ENCODE data around the gene ZNF141.
"Not testable (repeated sequence)": the region's sequence is repeated elsewhere in the genome, so short reads cannot be mapped to it uniquely, and the experiment has no call there.

ZNF141 gene

GRCh38 chr4:337143-337931, at the start of gene ZNF141:
Gene ZNF141, plus strand, starts transcription at chr4:337814. Its CDS starts 170 bp downstream, at chr4:337984.
- DNase-seq, result peak; percentile 90

- DNase-seq, result no peak
These were observed 48.7 kb upstream of the ZNF141 start for GRCh38 chr4:288891-289290.

GRCh38 chr4:294732-295131, 42.9 kb upstream of the ZNF141 start:
- no peak for DNase-seq

DNA sequence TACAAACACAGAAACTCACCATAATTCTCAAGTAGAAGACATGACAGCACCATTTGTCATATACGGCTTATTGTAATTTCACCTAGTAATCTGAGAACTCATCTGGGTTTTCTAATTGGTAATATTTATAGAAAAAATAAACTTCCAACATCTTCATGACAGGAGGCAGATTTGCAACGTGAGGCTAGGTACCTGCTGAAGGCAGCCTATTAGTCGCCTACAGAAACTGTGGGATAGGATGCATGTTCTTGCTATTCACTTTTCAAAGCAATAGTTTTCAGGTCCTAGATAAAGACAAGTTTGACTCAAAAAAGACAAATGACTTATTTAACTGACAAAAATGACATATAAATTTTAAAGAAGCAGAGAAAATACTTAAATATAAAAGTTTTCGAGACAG, 35.2 kb upstream of the ZNF141 start:
- no peak for DNase-seq

GRCh38 chr4:304516-304915, 33.1 kb upstream of the ZNF141 start:
- not testable (repeated sequence) for DNase-seq

DNA sequence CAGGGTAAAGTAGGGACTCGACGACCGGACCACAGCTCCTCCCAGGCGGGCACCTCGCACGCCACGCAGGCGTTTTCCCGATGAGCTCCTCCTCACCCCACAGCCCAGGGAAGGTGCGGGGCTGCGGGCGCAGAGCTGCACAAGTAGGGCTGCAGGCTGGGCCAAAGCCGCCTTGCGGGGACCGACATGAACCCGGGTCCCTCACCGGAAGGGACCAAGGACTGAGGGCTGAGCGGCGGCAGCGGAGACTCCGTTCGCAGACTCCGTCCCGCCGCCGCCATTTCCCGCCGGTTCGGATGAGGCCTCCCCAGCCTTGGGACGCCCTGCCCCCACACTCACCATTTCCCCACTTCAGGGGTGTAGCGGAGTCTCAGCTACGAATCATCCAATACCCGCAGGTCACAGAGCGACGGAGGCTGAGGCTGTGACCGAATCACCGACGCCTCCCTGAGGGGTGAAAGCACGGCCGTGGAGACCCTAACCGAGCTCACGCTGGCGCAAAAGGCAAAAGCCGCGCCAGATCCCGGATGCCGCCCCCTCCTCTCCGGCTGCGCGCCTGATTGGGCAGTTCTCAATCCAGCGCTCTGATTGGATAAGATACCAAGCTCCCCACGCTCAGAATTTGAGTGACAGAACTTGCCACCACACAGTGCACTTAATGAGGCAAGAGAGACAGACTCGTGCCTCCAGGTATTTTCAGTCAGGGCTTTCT, 32.5 kb upstream of the ZNF141 start, which contains the start of gene ZNF732:
ZNF732 (minus strand) TSS at position 506 of the 712 bp plus-strand sequence; CDS start at position 342, 164 bp downstream.
- no peak for DNase-seq

DNA sequence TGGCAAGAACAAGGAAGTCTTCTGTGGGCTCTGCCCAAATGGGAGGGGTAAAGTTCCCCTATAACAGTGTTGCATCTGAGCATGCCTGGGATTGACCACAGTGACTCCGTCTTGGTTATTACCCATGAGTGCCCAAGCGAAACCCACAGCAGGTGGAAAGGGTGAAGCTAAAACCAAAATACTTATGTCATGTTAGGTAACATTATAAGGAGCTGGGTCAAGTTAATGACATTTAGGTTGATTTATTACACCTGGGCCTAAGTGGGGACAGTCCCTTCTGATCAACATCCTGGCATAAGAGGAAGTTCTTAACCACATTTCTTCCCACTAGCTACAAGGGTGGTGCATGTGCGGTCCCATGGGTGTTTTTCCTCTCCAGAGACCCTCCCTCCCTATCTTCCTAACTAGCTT, 31.1 kb upstream of the ZNF141 start:
- no peak for DNase-seq

DNA sequence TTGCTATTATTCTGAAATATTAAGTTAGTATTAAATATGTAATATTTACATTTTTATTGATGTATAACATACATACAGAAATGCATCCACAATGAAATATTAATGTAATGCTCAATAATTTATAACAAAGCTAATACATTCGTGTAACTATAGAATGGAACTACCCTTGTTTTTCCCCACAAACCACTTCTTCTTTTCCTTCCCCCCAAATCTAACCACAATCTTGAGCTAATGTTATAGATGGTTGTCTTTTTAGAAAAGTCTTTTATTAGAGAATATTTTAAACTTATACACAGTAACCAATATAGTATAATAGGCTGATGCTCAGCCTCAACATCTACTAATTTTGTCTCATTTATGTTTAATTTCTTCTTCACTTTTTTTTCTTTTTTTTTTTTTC, 27.8 kb upstream of the ZNF141 start:
- no peak for DNase-seq

GRCh38 chr4:314296-314903, 23.2 kb upstream of the ZNF141 start:
- no peak for DNase-seq

- no peak for DNase-seq
These were observed 8.9 kb upstream of the ZNF141 start for GRCh38 chr4:328729-329128.

DNA sequence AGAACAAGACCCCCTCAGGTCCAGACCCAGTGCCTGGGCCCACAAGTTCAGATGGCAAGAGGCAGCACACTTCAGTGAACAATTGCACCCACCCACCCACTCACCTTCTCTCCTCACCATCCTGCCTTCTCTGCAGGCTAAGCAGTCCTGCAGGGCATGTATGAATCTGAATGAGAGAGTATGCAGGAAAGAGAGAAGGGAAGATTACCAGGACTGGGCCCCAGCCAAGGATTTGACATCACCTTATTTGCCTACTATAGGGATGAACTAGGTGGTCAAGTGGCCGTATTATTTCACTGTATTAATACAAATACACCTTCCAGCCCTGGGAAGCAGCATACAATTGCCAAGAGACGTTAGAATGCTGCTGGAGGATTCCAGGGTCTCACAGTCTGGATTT, 2.1 kb upstream of the ZNF141 start:
- DNase-seq, result no peak

- no peak for DNase-seq
These were observed 1.3 kb upstream of the ZNF141 start for GRCh38 chr4:336099-336892.

DNA sequence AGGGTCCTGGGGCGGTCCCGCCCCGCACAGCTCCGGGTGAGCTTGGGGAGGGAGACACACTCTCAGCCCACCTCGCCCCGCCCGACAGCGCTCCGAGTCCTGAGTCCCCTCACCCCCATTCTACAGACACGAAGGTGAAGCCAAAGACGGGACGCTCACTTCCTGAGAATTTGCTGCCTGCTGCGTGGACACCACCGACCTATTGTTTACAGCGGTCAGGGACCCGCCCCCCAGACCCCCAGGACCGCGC, 796 bp upstream of the ZNF141 start:
- no peak for DNase-seq

DNA sequence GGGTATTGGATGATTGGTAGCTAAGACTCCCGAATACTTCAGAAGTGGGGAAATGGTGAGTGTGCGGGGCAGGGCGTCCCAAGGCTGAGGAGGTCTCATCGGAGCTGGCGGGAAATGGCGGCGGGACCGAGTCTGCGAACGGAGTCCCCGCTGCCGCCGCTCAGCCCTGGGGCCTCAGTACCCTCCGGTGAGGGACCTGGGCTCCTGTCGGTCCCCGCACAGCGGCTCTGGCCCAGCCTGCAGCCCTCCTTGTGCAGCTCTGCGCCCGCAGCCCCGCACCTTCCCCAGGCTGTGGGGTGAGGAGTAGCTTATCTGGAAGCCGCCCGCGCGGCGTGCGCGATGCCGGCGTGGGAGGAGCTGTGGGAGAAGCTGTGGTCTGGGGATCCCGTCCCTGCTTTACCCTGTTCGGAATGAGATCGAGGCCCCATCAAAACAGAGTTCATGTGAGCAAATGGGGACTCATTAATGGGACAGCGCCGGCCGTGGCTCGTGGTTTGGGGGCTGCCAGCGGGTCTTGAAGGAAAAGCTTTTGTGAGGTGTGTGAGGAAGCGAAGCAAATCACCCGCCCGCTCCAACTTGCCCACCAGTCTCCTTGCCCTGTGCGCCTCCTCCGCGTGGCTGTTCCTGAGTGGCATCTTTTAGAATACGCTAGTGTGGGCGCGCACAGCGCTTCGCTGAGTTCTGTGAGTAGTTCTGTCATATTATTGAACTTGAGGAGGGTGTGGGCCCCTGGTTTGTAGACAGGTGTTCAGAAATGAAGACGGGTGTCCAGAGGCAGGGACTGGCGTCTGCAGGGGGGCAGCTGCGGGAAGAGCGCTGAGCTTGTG, 531 bp downstream of the ZNF141 start:
- no peak for DNase-seq

DNA sequence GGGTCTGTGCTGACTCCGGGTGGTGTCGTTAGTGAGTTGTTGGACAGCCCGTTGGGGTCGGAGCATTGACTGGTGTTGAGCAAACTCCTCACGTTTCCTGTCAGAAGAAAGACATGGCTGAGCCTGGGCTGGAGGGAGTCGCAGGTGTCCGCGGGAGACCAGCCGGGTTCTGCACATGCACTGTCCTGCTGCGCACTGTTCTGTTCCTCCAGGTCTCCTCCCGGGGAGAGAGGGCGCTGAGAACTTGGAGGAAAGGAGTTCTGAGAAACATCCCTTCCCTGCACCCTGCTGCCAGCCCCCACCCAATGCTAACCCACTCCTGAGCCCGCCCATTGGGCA, 1.1 kb downstream of the ZNF141 start:
- DNase-seq, result no peak

- no peak for DNase-seq
These were observed 2.4 kb downstream of the ZNF141 start for GRCh38 chr4:340011-340410.

GRCh38 chr4:373062-373839, 35.6 kb downstream of the ZNF141 start:
- DNase-seq, result no peak

- DNase-seq, result no peak
These were observed 36.9 kb downstream of the ZNF141 start for GRCh38 chr4:374298-375160.

- no peak for DNase-seq
These were observed 46.8 kb downstream of the ZNF141 start for GRCh38 chr4:384311-385010.
